T-helper 1 cell treated with Interleukin-12 subunit alpha and Interleukin-12 subunit beta and Interleukin-4 antibody, amounts not matched to agents 30 μg/mL and 1 μg/mL, for 36 hours (primary cell): ENCODE measurements around the gene MYO18A.
A peak's percentile ranks its signal among the peaks of the same experiment; 100 is the strongest.
"Not testable (repeated sequence)": the region's sequence is repeated elsewhere in the genome, so short reads cannot be mapped to it uniquely, and the experiment has no call there.

Experiments used
- H3K27ac Mint-ChIP-seq: one replicate; pipeline ENCODE4 v1.8.0; 2021; ENCODE audit warnings: mild to moderate bottlenecking, mixed read lengths
- H3K27me3 Mint-ChIP-seq: one replicate; pipeline ENCODE4 v1.8.0; 2021; ENCODE audit warnings: low read depth, mixed read lengths
- H3K36me3 Mint-ChIP-seq: one replicate; pipeline ENCODE4 v1.8.0; 2021; ENCODE audit warnings: low read depth, mixed read lengths
- H3K4me1 Mint-ChIP-seq: one replicate; pipeline ENCODE4 v1.8.0; 2021; ENCODE audit warnings: low read depth, mixed read lengths
- H3K4me3 Mint-ChIP-seq: one replicate; pipeline ENCODE4 v1.8.0; 2021; ENCODE audit warnings: mild to moderate bottlenecking, moderate library complexity, mixed read lengths
- H3K9me3 Mint-ChIP-seq: one replicate; pipeline ENCODE4 v1.8.0; 2021; ENCODE audit warnings: mixed read lengths

Gene MYO18A

DNA sequence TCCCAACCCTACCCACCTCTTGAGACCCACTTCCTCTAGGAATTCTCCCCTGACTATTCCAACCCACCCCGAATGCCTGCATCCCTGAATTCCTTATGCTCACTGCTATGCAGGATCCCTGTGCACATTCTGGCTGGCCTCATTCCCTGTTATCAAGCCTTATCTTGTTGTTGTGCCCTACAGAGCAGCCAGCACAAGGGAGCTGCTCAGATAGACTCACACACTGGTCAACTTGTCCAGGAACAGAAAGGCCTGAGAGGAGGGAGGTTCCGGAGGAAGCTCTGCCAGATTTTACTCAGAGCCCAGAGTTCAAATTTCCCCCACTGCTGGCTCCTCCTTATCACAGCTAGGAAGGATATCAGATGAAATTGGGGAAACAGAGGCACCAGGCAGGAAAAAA lies 24.8 kb upstream of the MYO18A start:
- Mint-ChIP-seq H3K9me3 (no peaks in the 10 kb centered on the region), H3K4me1 (no peaks in the 10 kb centered on the region), H3K27ac (no peak overlapping the region), H3K36me3 (no peaks in the 10 kb centered on the region), H3K4me3 (no peak overlapping the region), H3K27me3 (peaks cover 30% of the 10 kb centered on the region)

DNA sequence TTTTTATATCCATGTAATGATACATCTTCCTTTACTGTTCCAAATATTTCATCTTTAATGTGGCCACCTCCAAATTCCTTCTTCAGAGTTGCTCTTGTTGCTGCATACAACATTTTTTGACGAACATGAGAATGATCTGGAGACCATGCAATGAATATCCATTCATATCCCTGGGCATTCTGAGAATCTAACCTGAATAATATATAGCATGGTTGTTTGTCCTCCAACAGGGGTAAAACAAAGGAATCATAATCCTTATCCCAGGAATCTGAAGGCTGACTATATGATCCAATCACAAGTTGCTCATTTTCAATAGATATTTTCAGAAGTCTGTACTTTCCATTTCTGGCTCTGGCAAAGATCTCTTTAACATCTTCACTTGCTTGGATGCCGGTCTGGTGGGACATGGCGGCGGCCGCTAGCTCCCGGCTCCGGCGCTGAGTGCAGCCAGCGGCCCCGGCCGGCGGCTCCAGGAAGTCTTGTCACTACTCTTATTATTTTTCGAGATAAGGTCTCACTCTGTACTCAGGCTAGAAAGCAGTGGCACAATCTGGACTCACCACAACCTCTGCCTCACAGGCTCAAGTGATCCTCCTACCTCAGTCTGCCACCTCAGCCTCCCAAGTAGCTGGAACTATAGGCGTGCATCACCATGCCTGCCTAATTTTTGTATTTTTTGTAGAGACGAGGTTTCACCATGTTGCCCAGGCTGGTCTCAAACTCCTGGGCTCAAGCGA lies 24.0 kb upstream of the MYO18A start:
- H3K36me3 Mint-ChIP-seq, H3K4me3 Mint-ChIP-seq, H3K4me1 Mint-ChIP-seq, H3K9me3 Mint-ChIP-seq, H3K27ac Mint-ChIP-seq: not testable (repeated sequence)
- H3K27me3 Mint-ChIP-seq = peaks cover 30% of the 10 kb centered on the region

DNA sequence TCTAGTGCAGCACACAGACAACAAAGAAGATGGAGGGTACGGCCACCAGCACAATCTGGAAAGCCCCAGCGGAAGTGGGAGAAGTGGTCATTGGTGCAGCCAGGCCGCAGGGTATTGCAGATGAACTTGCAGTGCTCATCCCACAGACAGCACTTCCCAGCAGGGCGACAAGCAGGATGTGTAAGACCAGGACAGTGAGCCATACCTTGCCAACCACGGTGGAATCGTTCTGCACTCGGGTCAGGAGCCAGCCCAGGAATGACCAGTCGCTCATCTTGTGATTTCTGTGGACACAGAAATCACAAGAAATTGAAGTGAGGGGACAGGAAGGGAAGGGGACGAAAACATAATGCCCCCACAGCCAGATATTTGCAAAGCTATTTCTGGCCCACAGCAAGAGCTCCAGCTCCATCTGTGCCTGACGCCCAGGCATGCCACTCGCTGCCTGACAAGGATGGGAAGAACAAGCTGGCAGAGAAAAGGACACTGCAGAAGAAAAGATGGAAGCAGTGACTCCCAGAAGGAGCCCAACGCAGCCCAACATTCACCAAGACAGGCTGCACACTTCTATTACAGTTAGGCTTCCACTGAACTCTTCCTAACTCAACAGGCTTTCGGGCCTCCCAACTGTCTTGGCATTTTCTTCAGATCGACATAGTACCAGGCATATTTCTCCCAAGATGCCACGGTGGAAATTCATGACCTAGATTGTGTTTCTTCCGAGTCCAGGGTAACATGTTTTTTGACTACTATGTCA lies 17.5 kb upstream of the MYO18A start:
- no peaks in the 10 kb centered on the region for H3K9me3 Mint-ChIP-seq
- H3K36me3 Mint-ChIP-seq = no peaks in the 10 kb centered on the region
- no peak overlapping the region for H3K4me3 Mint-ChIP-seq
- no peak overlapping the region for H3K27ac Mint-ChIP-seq
- H3K27me3 Mint-ChIP-seq = peaks cover 29% of the 10 kb centered on the region
- H3K4me1 Mint-ChIP-seq = peaks cover 2% of the 10 kb centered on the region

DNA sequence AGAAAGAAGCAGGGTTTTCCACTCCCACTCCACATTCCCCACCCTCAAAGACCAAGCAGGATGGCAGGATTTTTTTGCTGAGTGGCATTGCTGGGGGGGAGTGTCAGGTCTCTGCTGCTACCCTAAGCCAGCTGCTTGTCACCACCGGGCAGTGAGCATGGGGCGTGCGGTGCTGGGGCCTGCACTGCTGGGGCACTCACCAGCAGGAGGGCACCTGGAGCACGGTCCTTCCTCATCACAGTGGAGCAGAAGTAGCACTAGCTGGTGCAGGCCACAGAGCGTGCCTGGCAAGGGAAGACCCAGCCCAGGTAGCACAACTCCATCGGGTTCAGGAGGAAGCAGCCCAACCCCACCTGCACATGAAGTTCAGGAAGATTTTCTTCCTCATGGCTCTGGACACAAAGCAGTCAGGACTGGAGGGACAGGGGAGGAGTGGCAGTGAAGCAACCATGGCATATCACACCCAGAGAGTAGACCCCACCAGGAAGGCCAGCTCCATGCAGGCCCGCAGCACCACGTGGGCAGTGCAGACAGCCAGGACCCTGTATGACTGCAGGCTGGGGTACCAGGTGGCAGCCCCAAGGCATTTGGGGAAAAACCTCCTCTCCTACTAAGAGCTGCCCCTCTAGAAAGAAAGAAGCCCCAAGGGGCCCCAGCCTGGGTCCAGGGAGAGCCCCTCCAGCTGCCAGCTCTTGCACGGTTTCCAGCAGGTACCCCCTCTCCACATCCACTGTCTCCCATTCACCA lies 16.7 kb upstream of the MYO18A start:
- H3K36me3 Mint-ChIP-seq = no peaks in the 10 kb centered on the region
- H3K27ac Mint-ChIP-seq = no peak overlapping the region
- H3K27me3 Mint-ChIP-seq = peaks cover 33% of the 10 kb centered on the region
- H3K4me1 Mint-ChIP-seq = peaks cover 2% of the 10 kb centered on the region
- no peak overlapping the region for H3K4me3 Mint-ChIP-seq
- no peaks in the 10 kb centered on the region for H3K9me3 Mint-ChIP-seq

DNA sequence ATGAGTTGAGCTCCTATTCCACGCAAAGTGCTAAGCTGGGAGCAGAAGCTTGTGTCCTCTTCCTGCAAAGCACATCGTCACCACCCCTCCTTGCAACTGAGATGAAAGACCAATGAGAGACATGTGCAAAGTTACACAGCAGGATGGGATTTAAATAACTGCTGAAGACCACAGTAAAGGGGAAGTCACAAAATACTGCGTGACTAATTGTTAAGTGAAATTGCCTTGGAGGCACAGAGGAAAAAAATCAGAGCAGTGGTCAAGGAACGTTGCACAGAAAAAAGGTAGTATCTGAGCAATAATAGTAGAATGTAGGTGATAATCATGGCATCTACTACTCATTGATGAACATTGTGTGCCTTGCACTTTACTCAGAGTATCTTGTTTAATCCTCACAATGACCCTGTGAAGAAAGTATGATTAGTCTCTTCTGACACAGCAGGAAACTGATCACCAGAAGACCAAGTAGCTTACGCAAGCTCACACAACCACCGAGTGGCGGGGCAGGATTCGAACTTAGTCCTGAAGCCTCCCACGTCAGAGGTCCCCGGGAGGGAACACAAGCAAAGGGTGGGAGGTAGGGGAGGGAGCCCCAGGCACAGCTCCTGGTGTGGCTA lies 15.4 kb upstream of the MYO18A start:
- Mint-ChIP-seq H3K36me3 (no peaks in the 10 kb centered on the region), H3K27me3 (peaks cover 39% of the 10 kb centered on the region), H3K27ac (no peak overlapping the region), H3K4me3 (no peak overlapping the region), H3K9me3 (no peaks in the 10 kb centered on the region), H3K4me1 (peaks cover 2% of the 10 kb centered on the region)

DNA sequence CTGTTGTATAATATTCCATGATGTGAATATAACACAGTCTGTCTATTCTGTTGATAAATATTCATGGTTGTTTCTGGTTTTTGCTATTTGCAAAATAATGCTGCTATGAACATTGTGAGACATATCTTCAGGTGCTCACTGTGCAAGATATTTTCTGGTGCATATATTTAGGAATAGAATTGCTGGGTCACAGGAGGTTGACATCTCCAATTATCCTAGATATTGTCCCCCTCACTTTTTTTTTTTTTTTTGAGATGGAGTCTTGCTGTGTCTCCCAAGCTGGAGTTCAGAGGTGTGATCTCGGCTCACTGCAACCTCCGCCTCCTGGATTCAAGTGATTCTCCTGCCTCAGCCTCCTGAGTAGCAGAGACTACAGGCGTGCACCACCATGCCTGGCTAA lies 14.5 kb upstream of the MYO18A start:
- Mint-ChIP-seq H3K27me3 (peaks cover 44% of the 10 kb centered on the region), H3K4me3 (no peak overlapping the region), H3K36me3 (no peaks in the 10 kb centered on the region), H3K4me1 (peaks cover 2% of the 10 kb centered on the region), H3K27ac (no peak overlapping the region), H3K9me3 (no peaks in the 10 kb centered on the region)

DNA sequence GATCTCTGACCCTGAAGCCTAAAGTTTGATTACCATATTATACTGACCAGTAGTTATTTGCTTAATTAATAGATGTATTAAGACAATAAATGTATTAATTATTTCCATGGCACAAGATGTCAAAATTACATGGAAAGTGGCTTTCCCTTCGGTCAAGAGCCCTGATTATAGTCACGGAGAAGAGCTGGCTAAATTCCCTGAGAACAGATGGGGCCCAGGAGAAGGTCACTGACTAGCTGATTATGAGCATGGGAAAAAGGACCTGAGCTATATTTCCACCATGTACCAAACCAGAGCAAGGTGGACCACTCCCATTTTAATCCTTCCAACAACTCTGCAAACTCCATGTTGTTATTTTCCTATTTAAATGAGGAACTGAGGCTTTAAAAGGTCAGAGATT lies 12.9 kb upstream of the MYO18A start:
- Mint-ChIP-seq H3K4me1 (peaks cover 2% of the 10 kb centered on the region), H3K9me3 (no peaks in the 10 kb centered on the region), H3K27ac (no peak overlapping the region), H3K4me3 (no peak overlapping the region), H3K27me3 (peaks cover 51% of the 10 kb centered on the region), H3K36me3 (no peaks in the 10 kb centered on the region)

DNA sequence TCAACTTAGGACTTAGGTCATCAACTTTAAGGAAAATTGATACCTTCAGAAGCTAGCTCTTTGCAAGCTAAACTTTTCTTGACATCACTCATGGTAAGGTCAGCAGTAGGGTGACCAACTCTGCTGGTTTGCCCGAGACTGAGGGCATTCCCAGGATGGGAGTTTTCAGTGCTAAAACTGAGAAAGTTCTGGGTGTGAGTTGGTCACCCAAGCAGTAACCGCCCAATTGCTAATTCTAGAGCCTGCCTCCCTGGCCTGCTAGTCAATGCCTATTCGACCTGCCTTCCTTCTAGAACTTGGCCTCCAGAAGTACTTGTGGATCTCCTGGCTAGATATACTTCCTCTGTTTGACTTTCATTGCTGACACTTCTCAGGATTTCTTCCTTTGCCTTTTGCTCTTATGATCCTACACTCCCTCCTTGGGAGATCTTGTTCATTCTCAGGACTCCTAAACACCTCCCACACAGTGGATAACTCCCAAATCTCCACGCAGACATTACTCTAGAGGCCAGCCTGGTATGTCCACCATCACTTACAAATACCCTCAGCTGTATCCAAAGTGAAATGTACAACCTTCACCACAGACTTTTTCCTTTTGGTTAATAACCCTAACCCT lies 10.5 kb upstream of the MYO18A start:
- H3K27ac Mint-ChIP-seq = no peak overlapping the region
- peaks cover 2% of the 10 kb centered on the region for H3K4me1 Mint-ChIP-seq
- H3K27me3 Mint-ChIP-seq = peaks cover 45% of the 10 kb centered on the region
- no peaks in the 10 kb centered on the region for H3K36me3 Mint-ChIP-seq
- H3K9me3 Mint-ChIP-seq = no peaks in the 10 kb centered on the region
- no peak overlapping the region for H3K4me3 Mint-ChIP-seq

DNA sequence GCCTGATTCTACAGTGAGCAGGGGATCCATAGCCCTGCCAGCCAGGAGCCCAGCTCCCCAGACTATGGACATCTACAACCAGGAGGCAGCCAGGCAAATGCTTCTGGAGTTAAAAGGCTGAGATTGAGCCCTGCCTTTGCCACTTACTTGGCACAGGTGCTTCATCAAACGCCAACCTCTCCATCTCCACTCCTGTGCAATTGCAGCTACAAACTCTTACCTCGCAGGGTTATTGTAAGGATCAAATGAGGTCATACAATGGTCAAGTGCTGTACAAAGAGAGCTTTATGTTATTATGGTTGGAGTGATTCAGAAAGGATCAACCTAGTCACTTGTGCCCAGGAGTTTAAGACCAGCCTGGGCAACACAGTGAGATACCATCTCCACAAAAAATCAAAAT lies 9.8 kb upstream of the MYO18A start:
- Mint-ChIP-seq H3K4me1 (no peaks in the 10 kb centered on the region), H3K36me3 (no peaks in the 10 kb centered on the region), H3K27ac (no peak overlapping the region), H3K4me3 (no peak overlapping the region), H3K9me3 (no peaks in the 10 kb centered on the region), H3K27me3 (peaks cover 42% of the 10 kb centered on the region)

DNA sequence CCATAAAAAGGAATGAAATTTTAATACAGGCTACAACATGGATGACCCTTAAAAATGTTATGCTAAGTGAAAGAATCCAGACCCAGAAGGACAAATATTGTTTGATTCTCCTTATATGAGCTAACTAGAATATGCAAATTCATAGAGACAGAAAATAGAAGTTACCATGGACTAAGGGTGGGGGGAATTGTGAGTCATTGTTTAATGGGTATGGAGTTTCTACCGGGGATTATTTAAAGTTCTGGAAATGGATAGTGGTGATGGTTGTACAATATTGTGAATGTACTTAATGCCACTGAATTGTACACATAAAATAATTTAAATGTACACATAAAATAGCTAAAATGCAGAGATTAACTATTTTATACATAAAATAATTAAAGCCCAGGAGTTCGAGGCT lies 9.2 kb upstream of the MYO18A start:
- Mint-ChIP-seq H3K4me1 (no peaks in the 10 kb centered on the region), H3K4me3 (no peak overlapping the region), H3K9me3 (no peaks in the 10 kb centered on the region), H3K36me3 (no peaks in the 10 kb centered on the region), H3K27ac (no peak overlapping the region), H3K27me3 (peaks cover 41% of the 10 kb centered on the region)

DNA sequence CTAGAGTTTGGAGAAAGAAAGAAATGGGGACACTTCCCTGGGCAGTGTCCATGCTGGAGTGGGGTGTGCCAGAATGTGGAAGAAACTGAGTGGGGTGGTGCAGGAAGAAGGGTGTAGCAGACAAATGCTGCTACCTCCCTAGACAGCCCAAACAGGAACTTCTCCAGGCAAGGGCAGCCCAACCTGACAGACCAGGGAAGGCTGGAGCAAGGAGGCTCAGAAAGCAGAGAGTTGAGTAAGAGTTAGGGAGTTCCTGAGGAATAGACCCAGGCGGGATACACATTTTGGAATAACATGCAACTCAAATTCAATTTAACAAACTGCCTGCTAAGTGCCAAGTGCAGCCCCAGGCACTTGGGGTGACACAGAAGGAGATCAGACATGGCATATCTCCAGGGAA lies 1.0 kb upstream of the MYO18A start:
- Mint-ChIP-seq H3K4me3 (no peak overlapping the region), H3K27me3 (peaks cover 22% of the 10 kb centered on the region), H3K27ac (no peak overlapping the region), H3K4me1 (peaks cover 27% of the 10 kb centered on the region), H3K9me3 (no peaks in the 10 kb centered on the region), H3K36me3 (no peaks in the 10 kb centered on the region)

DNA sequence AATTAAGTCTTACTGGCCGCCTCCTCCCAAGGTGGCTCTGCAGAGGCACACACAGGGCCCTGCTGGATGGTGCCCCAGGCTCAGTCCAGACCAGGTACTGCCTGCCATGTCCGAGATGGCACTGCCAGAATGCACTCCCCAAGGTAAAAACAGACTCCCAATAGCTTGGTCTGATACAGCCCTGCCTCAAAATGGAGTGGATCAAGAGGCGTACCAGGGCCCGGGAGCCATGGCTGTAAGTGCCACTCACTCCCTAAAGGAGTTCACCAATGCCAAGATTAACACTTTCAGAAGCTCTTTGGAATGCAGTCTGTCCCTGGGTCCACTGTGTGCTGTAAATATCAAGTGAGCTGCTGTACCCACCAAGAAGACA lies 576 bp upstream of the MYO18A start:
- Mint-ChIP-seq H3K36me3 (no peaks in the 10 kb centered on the region), H3K4me1 (peaks cover 31% of the 10 kb centered on the region), H3K9me3 (no peaks in the 10 kb centered on the region), H3K4me3 (no peak overlapping the region), H3K27ac (no peak overlapping the region), H3K27me3 (peaks cover 22% of the 10 kb centered on the region)

DNA sequence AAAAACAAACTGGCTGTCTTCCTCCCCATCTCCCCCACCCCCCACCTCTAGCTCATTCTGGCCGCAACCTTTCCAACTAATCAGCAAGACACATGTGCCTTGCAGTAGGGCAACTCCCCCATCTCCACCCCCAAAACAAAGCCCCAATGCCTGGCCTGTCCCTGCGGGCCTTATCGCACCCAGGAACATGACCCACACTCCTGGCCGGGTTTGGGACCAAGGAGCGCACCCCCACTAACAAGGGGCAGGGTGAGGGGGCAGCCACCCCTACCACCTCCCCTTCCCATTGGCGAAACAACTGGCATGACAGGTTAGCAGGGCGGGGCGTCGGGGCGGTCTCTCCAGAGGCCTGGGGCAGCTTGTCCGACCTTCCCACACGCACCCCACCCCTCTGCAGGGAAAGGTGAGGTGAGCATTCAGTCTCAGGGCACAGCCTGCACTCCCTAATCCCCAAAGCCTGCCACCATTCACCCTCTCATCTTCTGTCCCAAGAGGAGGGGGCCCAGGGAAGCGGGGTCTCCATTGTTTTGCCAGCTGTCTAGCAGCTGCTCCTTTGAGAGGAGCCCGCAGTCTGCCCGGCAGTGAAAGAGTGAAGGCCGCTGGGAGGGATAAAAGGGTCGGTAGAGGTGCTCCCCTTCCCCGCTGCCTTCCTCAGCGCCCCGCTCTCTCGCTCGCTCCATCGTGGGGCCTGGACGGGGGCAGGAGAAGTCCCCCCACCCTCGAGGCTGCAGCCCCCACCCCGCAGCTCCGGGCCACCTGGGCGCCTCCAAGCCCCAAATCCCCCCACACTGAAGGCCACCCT lies 765 bp downstream of the MYO18A start:
- Mint-ChIP-seq H3K4me3 (peak overlapping the region; percentile 53), H3K4me1 (peaks cover 31% of the 10 kb centered on the region), H3K27me3 (peaks cover 18% of the 10 kb centered on the region), H3K36me3 (no peaks in the 10 kb centered on the region), H3K9me3 (no peaks in the 10 kb centered on the region), H3K27ac (no peak overlapping the region)
